GM21423 (cell line): ENCODE data around the gene RAPGEF2.

Experiments used
- ATAC-seq: cut with Tn5 transposase; IDR thresholded peaks from one replicate; pipeline ENCODE4 v1.9.1; 2021; ENCODE audit warnings: mild to moderate bottlenecking, moderate library complexity; ENCODE audit not compliant: unreplicated experiment

Gene RAPGEF2

GRCh38 chr4:159400558-159401225 is 297.8 kb downstream of the RAPGEF2 start:
- ATAC-seq, result no peak

DNA sequence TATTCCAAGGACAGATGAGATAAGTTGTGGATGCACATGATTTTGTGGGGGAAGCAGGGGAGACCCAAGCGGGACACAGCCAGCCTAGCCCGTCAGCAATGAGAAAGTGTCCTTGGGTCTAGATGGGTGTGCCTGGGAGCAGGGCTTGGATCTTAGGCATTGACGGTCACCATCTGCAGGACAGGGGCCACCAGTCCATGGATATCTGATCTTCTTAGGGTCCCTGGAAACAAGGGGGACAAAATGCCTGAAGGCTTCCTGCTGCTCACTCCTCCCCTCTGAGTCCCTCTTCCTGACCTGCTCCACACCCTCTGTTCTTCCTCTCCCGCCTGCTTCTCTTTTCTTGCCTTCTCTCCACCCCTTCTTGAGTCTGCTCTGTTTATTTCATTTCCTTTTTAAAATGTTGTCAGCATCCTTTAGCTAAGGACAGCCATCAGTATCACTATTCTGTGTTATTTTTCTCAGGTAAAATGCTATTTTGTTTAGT is 298.4 kb downstream of the RAPGEF2 start:
- no peak for ATAC-seq

DNA sequence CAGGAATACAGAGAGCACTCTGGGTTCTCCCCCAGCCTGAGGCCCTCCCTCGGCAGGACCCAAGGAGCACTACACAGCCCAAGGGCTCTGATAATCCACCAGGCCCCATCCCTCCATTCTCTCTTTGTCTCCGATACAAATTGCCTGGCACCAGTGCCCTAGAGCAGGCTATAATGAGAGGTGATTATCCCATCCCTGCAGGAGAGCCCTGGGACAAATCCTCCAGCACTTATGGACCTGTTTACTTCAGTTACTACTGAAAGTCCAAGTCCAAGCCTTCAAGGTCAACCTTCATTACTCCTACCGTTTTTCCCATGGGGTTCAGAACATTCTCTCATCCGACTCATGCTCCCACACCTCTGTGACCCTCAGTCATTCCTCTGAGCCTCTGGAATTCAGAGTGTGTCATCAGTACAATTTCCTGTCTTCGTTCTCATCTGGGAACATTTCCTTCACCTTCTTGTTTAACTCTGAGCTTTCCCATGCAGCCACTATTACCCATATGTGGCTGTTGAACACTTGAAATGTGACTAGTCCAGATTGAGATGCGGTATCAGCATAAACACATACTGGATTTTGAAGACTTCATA is 299.0 kb downstream of the RAPGEF2 start:
- no peak for ATAC-seq
